Thoracic aorta (tissue), 2 donors: ENCODE results near the gene IL1RAPL2. TPM values are rescaled to one million over a fixed set of nuclear protein-coding genes. Genes with fewer than 3 reads are reported as not detected.

Experiments
- ATAC-seq: fragments of 150-250 bp; one replicate; pipeline ENCODE4 v1.8.0; 2017; ENCODE audit warnings: low read depth; ENCODE audit not compliant: insufficient number of reproducible peaks, low FRiP score
- DNase-seq: peaks from one replicate; pipeline ENCODE4 v3.0.0-alpha.2; 2020; ENCODE audit warnings: low spot score
- H3K27ac ChIP-seq, 2 donors: fragments of 200-600 bp; sonication (generic); 1 replicate in 1 of 2; 2 replicates in 1 of 2; pipeline ENCODE4 v1.5.1; 2016; ENCODE audit warnings: mild to moderate bottlenecking in 2 of 2, moderate library complexity in 2 of 2
- H3K27me3 ChIP-seq: fragments of 200-600 bp; sonication (generic); replicated peaks from 2 replicates; pipeline ENCODE4 v1.6.0; 2016; ENCODE audit warnings: mild to moderate bottlenecking; ENCODE audit not compliant: insufficient read depth
- H3K36me3 ChIP-seq: fragments of 200-600 bp; sonication (generic); one replicate; pipeline ENCODE4 v1.5.1; 2016
- H3K4me1 ChIP-seq, 2 donors: fragments of 200-600 bp; sonication (generic); 1 replicate in 1 of 2; 2 replicates in 1 of 2; pipeline versions ENCODE4 v1.5.1 to v1.6.0; 2016; ENCODE audit warnings: low read depth in 2 of 2, mild to moderate bottlenecking in 1 of 2; ENCODE audit not compliant: control insufficient read depth in 1 of 2
- H3K4me3 ChIP-seq: fragments of 200-600 bp; sonication (generic); 2 replicates; pipeline ENCODE4 v1.5.1; 2016; ENCODE audit warnings: mild to moderate bottlenecking
- H3K9me3 ChIP-seq: fragments of 200-600 bp; sonication (generic); 2 replicates; pipeline ENCODE4 v1.5.1; 2016
- total RNA-seq, 2 donors: library from RNA; depleted of rRNA; stranded (reverse); fragments of >200 nt; gene quantifications; one replicate each; pipeline versions ENCODE4 v1.1.0 to v1.2.3, GENCODE V29; 2016
- TF ChIP-seq, protein P1 (sequence below): fragments of 200-600 bp; sonication (generic); IDR thresholded peaks from one replicate; pipeline ENCODE4 v1.5.1; 2019; ENCODE audit warnings: antibody characterized with exemption

Gene IL1RAPL2
- total RNA-seq, 2 donors from 2014 or later, result not detected

DNA sequence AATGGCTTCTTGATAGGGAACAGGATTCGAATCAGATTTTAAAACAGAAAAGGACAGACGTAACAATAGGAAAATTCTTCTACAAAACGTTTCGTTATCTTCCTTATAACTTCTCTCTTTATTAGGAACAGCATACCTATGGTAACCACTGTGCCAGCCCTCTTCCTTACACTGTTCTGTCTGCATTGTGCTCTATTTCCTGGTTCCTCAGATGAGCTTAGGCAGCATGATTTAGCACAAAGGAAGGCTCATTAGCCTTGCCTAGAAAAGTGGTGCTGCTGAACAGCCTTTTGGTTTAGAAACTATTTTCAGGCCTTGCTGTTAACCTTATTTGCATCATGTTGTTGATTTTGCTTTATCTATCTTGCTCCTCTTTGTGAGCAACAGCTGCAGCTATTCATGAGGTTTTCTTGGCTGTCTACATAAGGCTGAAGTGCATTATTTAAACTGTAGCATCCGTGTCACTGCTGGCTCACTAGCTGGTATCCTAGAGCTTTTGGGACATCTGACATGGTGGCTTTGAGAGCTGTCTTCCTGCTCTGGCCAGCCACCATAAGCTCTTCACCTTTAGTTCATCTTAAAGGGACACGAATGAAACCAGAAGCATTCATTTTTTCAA is 1186.4 kb downstream of the IL1RAPL2 start:
- DNase-seq (no peak), ATAC-seq (no peak)
- Histone ChIP-seq H3K9me3 (no peaks in the 10 kb centered on the region), H3K27ac (no peak overlapping the region), H3K36me3 (no peaks in the 10 kb centered on the region), H3K27me3 (no peaks in the 10 kb centered on the region), H3K4me1 (no peaks in the 10 kb centered on the region), H3K4me3 (no peak overlapping the region)
- TF ChIP-seq, protein P1, sequence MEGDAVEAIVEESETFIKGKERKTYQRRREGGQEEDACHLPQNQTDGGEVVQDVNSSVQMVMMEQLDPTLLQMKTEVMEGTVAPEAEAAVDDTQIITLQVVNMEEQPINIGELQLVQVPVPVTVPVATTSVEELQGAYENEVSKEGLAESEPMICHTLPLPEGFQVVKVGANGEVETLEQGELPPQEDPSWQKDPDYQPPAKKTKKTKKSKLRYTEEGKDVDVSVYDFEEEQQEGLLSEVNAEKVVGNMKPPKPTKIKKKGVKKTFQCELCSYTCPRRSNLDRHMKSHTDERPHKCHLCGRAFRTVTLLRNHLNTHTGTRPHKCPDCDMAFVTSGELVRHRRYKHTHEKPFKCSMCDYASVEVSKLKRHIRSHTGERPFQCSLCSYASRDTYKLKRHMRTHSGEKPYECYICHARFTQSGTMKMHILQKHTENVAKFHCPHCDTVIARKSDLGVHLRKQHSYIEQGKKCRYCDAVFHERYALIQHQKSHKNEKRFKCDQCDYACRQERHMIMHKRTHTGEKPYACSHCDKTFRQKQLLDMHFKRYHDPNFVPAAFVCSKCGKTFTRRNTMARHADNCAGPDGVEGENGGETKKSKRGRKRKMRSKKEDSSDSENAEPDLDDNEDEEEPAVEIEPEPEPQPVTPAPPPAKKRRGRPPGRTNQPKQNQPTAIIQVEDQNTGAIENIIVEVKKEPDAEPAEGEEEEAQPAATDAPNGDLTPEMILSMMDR, result no peak

DNA sequence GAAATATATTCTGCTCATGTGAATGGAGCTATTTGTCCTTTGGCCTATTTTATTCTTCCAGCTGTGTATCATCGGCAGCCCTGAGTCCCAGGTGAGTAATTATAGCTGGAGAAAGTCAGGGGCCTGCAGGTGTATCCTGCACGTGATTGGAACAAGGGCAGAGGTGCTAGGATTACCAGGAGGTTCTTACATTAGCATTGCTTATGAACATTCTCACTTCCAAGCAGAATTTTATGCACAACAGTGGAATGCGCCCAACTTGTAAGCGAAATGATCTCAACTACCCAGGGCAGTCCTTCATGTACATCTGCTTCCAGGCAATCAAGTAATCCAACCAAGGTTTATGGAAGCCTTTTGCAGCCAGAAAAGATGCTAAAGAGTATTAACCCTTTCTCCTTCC is 1187.4 kb downstream of the IL1RAPL2 start:
- TF ChIP-seq, protein P1, result no peak
- H3K9me3 ChIP-seq, result no peaks in the 10 kb centered on the region
- ATAC-seq, result no peak
- H3K4me1 ChIP-seq, result no peaks in the 10 kb centered on the region
- DNase-seq, result no peak
- no peaks in the 10 kb centered on the region for H3K36me3 ChIP-seq
- H3K27me3 ChIP-seq, result no peaks in the 10 kb centered on the region
- no peak overlapping the region for H3K27ac ChIP-seq
- H3K4me3 ChIP-seq, result no peak overlapping the region

DNA sequence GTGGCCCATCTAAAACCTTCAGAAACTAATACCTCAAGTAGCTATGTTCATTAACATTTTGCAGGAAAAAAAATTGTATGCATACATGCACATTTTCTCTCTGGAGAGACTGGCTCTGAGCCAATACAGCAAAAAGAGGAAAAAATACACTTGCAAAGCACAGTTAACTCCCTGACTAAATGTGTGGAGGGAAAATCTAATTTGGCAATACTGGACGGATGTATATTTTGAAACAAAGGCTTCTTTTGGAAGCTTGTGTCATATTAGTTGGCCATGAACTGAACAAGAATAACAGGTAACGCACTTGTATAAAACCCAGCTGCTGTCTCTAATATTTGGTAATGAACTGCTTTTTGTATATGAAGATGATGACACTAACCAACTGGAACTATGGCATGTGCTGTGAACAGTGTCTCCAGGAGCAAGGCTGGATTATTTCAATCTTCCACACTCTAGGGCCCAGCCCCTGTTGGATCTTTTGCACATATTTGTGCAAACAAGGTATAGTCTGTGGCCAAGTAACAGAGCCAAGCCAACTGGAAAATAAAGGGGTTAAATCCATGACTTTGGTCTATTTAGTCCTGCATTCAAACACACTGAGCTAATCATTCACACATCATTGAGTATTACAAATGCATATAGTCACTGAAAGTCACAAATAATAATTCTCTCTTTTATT is 1188.4 kb downstream of the IL1RAPL2 start:
- no peak for DNase-seq
- no peaks in the 10 kb centered on the region for H3K9me3 ChIP-seq
- H3K4me3 ChIP-seq, result no peak overlapping the region
- no peak for ATAC-seq
- no peaks in the 10 kb centered on the region for H3K36me3 ChIP-seq
- no peak overlapping the region for H3K27ac ChIP-seq
- H3K27me3 ChIP-seq, result no peaks in the 10 kb centered on the region
- TF ChIP-seq, protein P1, result no peak
- H3K4me1 ChIP-seq, result no peaks in the 10 kb centered on the region

DNA sequence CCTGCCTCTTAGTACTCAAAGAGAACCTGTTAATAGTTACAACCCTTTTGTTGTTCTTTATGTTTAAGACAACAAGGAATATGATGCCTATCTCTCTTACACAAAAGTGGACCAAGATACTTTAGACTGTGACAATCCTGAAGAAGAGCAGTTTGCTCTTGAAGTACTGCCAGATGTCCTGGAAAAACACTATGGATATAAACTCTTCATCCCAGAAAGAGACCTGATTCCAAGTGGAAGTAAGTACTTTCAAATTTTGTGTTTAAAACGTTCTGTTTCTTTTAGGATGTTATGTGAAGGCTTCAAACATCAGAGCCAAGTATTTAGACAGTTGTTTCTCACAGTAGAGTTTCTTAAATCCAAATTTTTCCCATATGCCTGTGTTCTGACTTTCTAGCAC is 1189.1 kb downstream of the IL1RAPL2 start:
- ATAC-seq (no peak), DNase-seq (no peak)
- Histone ChIP-seq H3K9me3 (no peaks in the 10 kb centered on the region), H3K36me3 (no peaks in the 10 kb centered on the region), H3K4me1 (no peaks in the 10 kb centered on the region), H3K27ac (no peak overlapping the region), H3K27me3 (no peaks in the 10 kb centered on the region), H3K4me3 (no peak overlapping the region)
- TF ChIP-seq, protein P1, result no peak

DNA sequence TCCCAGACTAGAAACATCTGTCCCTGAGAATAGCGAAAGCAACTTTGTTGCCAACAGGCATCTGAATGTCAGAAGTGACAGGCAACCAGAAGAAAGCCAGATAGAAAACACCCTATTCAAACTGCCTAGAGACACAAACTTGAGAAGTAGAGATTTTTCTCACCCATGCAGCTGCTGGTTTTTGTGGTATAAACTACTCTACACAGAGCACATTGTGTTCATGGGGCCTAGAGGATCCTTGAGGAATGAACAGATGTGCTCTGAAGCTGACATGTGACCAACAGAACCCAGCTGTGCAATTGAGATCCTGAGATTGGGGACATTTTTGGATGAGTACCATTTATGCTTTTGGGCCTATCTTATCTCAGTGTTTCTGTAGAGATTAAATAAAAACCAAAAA is 1192.8 kb downstream of the IL1RAPL2 start:
- no peak for DNase-seq
- H3K4me1 ChIP-seq, result no peaks in the 10 kb centered on the region
- ATAC-seq, result no peak
- H3K9me3 ChIP-seq, result no peaks in the 10 kb centered on the region
- no peak overlapping the region for H3K4me3 ChIP-seq
- H3K36me3 ChIP-seq, result no peaks in the 10 kb centered on the region
- TF ChIP-seq, protein P1, result no peak
- H3K27ac ChIP-seq, result no peak overlapping the region
- no peaks in the 10 kb centered on the region for H3K27me3 ChIP-seq
